SK-N-SH (cell line): ENCODE results near the gene COQ3. TPM values are rescaled to one million over a fixed set of nuclear protein-coding genes. Genes with fewer than 3 reads are reported as not detected.

Experiments
- CTCF ChIA-PET: fragments of 300-600, 350-600 bp; formaldehyde crosslinking; extraction: SDS; loops from one replicate; lab custom pipeline; 2021; lab: Yijun Ruan, JAX
- POLR2A ChIA-PET: fragments of 350-600 bp; sonication (Branson Sonifier 250); formaldehyde crosslinking; extraction: SDS; loops from one replicate; lab custom pipeline; 2020; ENCODE audit warnings: antibody characterized with exemption, inconsistent platforms; lab: Yijun Ruan, JAX
- DNase-seq: peaks from one replicate; pipeline ENCODE4 v3.0.0; 2012
- H2AFZ ChIP-seq: fragments of 200-600 bp; sonication (generic); 2 replicates; pipeline ENCODE4 v1.8.1; 2016; ENCODE audit warnings: antibody characterized with exemption, mild to moderate bottlenecking, low read depth
- H3F3A ChIP-seq: fragments of 200-600 bp; sonication (generic); replicated peaks from 2 replicates; pipeline ENCODE3; 2016; ENCODE audit warnings: antibody characterized with exemption, mild to moderate bottlenecking; ENCODE audit not compliant: insufficient read depth
- H3K27ac ChIP-seq, 2 experiments: fragments of 200-500 bp in 1 of 2; fragments of 200-600 bp in 1 of 2; sonication (Bioruptor generic) in 1 of 2; sonication (generic), shearing (Covaris generic) in 1 of 2; 2 replicates each; pipeline versions ENCODE4 v1.5.1 to v1.6.1; 2014 to 2016; ENCODE audit warnings: low read depth in 2 of 2, inconsistent platforms in 1 of 2, low read length in 1 of 2, mild to moderate bottlenecking in 1 of 2, mixed read lengths in 1 of 2
- H3K27me3 ChIP-seq: fragments of 200-600 bp; sonication (generic), shearing (Covaris generic); 2 replicates; pipeline ENCODE4 v1.6.1; 2016; ENCODE audit warnings: mixed run types; ENCODE audit not compliant: insufficient read depth
- H3K36me3 ChIP-seq, 2 experiments: fragments of 200-500 bp in 1 of 2; fragments of 200-600 bp in 1 of 2; sonication (Bioruptor generic) in 1 of 2; sonication (generic) in 1 of 2; replicated peaks in 1 of 2; 2 replicates each; pipeline versions ENCODE3 to v1.5.1; 2014 to 2016; ENCODE audit warnings: low read length in 1 of 2, mild to moderate bottlenecking in 1 of 2; ENCODE audit not compliant: insufficient read depth in 2 of 2, control insufficient read depth in 1 of 2
- H3K4me1 ChIP-seq, 2 experiments: fragments of 200-500 bp in 1 of 2; fragments of 200-600 bp in 1 of 2; sonication (Bioruptor generic) in 1 of 2; sonication (generic), shearing (Covaris generic) in 1 of 2; 2 replicates each; pipeline versions ENCODE4 v1.5.1 to v1.6.1; 2014 to 2016; ENCODE audit warnings: low read depth in 1 of 2, low read length in 1 of 2, mixed run types in 1 of 2; ENCODE audit not compliant: insufficient read depth in 2 of 2, control insufficient read depth in 1 of 2
- H3K4me2 ChIP-seq: fragments of 200-600 bp; sonication (generic), shearing (Covaris generic); 2 replicates; pipeline ENCODE4 v1.6.1; 2017; ENCODE audit warnings: mixed run types
- H3K4me3 ChIP-seq, 2 experiments: fragments of 200-500 bp in 1 of 2; fragments of 200-600 bp in 1 of 2; sonication (Bioruptor generic) in 1 of 2; sonication (generic), shearing (Covaris generic) in 1 of 2; 2 replicates each; pipeline versions ENCODE4 v1.5.1 to v1.8.1; 2014 to 2016; ENCODE audit warnings: low read depth in 2 of 2, inconsistent platforms in 1 of 2, low read length in 1 of 2, mild to moderate bottlenecking in 1 of 2, mixed read lengths in 1 of 2, moderate library complexity in 1 of 2
- H3K79me2 ChIP-seq: fragments of 200-600 bp; sonication (generic); 2 replicates; pipeline ENCODE4 v1.8.1; 2017; ENCODE audit warnings: mild to moderate bottlenecking; ENCODE audit not compliant: insufficient read depth
- H3K9ac ChIP-seq: fragments of 200-600 bp; sonication (generic); 2 replicates; pipeline ENCODE4 v1.6.1; 2017; ENCODE audit warnings: mixed run types
- H3K9me2 ChIP-seq: fragments of 200-600 bp; sonication (generic); 2 replicates; pipeline ENCODE4 v1.6.1; 2017; ENCODE audit warnings: mixed run types
- H3K9me3 ChIP-seq: fragments of 200-600 bp; sonication (generic); 2 replicates; pipeline ENCODE4 v1.6.1; 2017; ENCODE audit warnings: mixed run types, mild to moderate bottlenecking, moderate library complexity
- H4K20me1 ChIP-seq: fragments of 200-600 bp; sonication (generic); 2 replicates; pipeline ENCODE4 v1.6.1; 2017; ENCODE audit warnings: mild to moderate bottlenecking, mixed run types; ENCODE audit not compliant: insufficient read depth
- CHD2 ChIP-seq: fragments of 150-350 bp; IDR thresholded peaks from 2 replicates; pipeline ENCODE4 v1.6.1; 2018; ENCODE audit warnings: low read length; ENCODE audit not compliant: partially characterized antibody
- CTCF ChIP-seq: fragments of 200-600 bp; sonication (generic); IDR thresholded peaks from 2 replicates; pipeline ENCODE4 v1.6.1; 2017; ENCODE audit warnings: antibody characterized with exemption, mild to moderate bottlenecking, moderate library complexity
- ELF1 ChIP-seq: IDR thresholded peaks from 2 replicates; pipeline ENCODE4 v1.4.0; 2012
- EP300 ChIP-seq, 2 experiments: IDR thresholded peaks; 2 replicates each; pipeline versions ENCODE4 v1.4.0 to v1.6.1; 2012; ENCODE audit warnings: borderline replicate concordance in 1 of 2, low read depth in 1 of 2, low read length in 1 of 2
- EZH2phosphoT487 ChIP-seq: fragments of 200-600 bp; sonication (generic); IDR thresholded peaks from 2 replicates; pipeline ENCODE4 v1.6.1; 2017; ENCODE audit warnings: low read depth, mixed run types, mild to moderate bottlenecking, antibody characterized with exemption, moderate library complexity, borderline replicate concordance
- IRF3 ChIP-seq: fragments of 150-350 bp; IDR thresholded peaks from 2 replicates; pipeline ENCODE4 v1.6.1; 2016; ENCODE audit warnings: mild to moderate bottlenecking, low read depth, low read length
- MAX ChIP-seq: IDR thresholded peaks from 2 replicates; pipeline ENCODE4 v1.4.0; 2012; ENCODE audit warnings: low read depth
- MXI1 ChIP-seq: IDR thresholded peaks from 2 replicates; pipeline ENCODE4 v1.6.1; 2012; ENCODE audit warnings: mild to moderate bottlenecking, low read depth, low read length, improper control_type of control experiment
- NFIC ChIP-seq: IDR thresholded peaks from 2 replicates; pipeline ENCODE4 v1.4.0; 2012; ENCODE audit warnings: borderline replicate concordance
- NRF1 ChIP-seq: IDR thresholded peaks from 2 replicates; pipeline ENCODE4 v1.6.1; 2012; ENCODE audit warnings: low read depth, mild to moderate bottlenecking, low read length
- PBX3 ChIP-seq: IDR thresholded peaks from 2 replicates; pipeline ENCODE4; 2012
- POLR2AphosphoS5 ChIP-seq: IDR thresholded peaks from 2 replicates; pipeline ENCODE4 v1.6.1; 2012; ENCODE audit warnings: low read depth, low read length
- RXRA ChIP-seq: IDR thresholded peaks from 2 replicates; pipeline ENCODE4 v1.4.0; 2012; ENCODE audit warnings: low read depth, mild to moderate bottlenecking, borderline replicate concordance
- TCF12 ChIP-seq: IDR thresholded peaks from 2 replicates; pipeline ENCODE4 v1.4.0; 2012
- TEAD4 ChIP-seq: IDR thresholded peaks from 2 replicates; pipeline ENCODE4 v1.4.0; 2012; ENCODE audit warnings: mild to moderate bottlenecking, borderline replicate concordance; ENCODE audit not compliant: insufficient read depth
- USF2 ChIP-seq: fragments of 150-350 bp; IDR thresholded peaks from 2 replicates; pipeline ENCODE4 v1.6.1; 2017; ENCODE audit warnings: antibody characterized with exemption, low read length, low read depth, borderline replicate concordance
- WGBS: methylation state at CpG from one replicate; pipeline ENCODE4 v1.1.6; 2017; ENCODE audit warnings: low lambda C conversion rate; 5-methylcytosine and 5-hydroxymethylcytosine counted together
- polyA plus RNA-seq, 3 experiments: library from polyadenylated mRNA; depleted of rRNA; stranded (reverse); fragments of >200 nt; gene quantifications; 2 replicates each; pipeline ENCODE4 v1.2.3, GENCODE V29; 2012

COQ3 gene
- polyA plus RNA-seq, 1 of the 3 experiments (the other 2 are of a cell fraction), result 6.4 TPM

GRCh38 chr6:99346595-99346994 lies 47.4 kb downstream of the COQ3 start:
- peaks cover 13% of the 10 kb centered on the region for H3F3A ChIP-seq
- DNase-seq, result no peak
- H3K36me3 ChIP-seq, result peaks cover 0 to under 1% of the 10 kb centered on the region in 2 experiments
- H3K79me2 ChIP-seq, result no peaks in the 10 kb centered on the region
- no peaks in the 10 kb centered on the region for H3K9me2 ChIP-seq
- H3K4me1 ChIP-seq, result peaks cover 4 to 7% of the 10 kb centered on the region in 2 experiments; a peak in 3 of 4 replicates
- no peaks in the 10 kb centered on the region for H3K9me3 ChIP-seq
- no peak for TF ChIP-seq NRF1
- TF ChIP-seq MXI1, result no peak
- no peak for TF ChIP-seq EP300 (IDR thresholded peaks at IDR 0.05; ENCODE audit: borderline replicate concordance in 1 of 2, low read depth in 1 of 2, low read length in 1 of 2)
- no peak for TF ChIP-seq TCF12
- no peak for TF ChIP-seq CTCF
- TF ChIP-seq USF2, result no peak
- TF ChIP-seq ELF1, result no peak
- no peak for TF ChIP-seq CHD2
- TF ChIP-seq NFIC, result no peak
- TF ChIP-seq POLR2AphosphoS5, result no peak
- no peak for TF ChIP-seq TEAD4
- TF ChIP-seq MAX, result no peak
- no peak for TF ChIP-seq PBX3
- TF ChIP-seq RXRA, result no peak
- no peak for TF ChIP-seq EZH2phosphoT487
- TF ChIP-seq IRF3, result no peak
- WGBS, result 91% methylated on average over 10 of the region's 10 CpGs
- no peaks in the 10 kb centered on the region for H4K20me1 ChIP-seq
- ChIA-PET CTCF (interaction anchor here (0.7 to 3.2 kb wide), 2 partner anchors 12 to 16 kb away, joined by 3 to 28 read pairs; no protein-coding TSS in a partner anchor), POLR2A (interaction anchor here (1.1 to 1.3 kb wide), 2 partner anchors 10 to 47 kb away, joined by 4 read pairs; partner anchors contain the start of gene COQ3)
- H2AFZ ChIP-seq, result no peak overlapping the region
- H3K27me3 ChIP-seq, result no peaks in the 10 kb centered on the region
- no peak overlapping the region for H3K4me3 ChIP-seq
- H3K27ac ChIP-seq, result no peak overlapping the region
- no peak overlapping the region for H3K4me2 ChIP-seq
- H3K9ac ChIP-seq, result no peak overlapping the region
